Peyer's patch (tissue), 4 donors: Measurements from ENCODE around the gene EIF3L. TPM values are rescaled to one million over a fixed set of nuclear protein-coding genes. Genes with fewer than 3 reads are reported as not detected.

Experiments used
- DNase-seq, 3 donors: peaks; one replicate each; pipeline ENCODE4 v3.0.0-alpha.2; 2017 to 2019
- H3K27ac ChIP-seq, 4 donors: fragments of 200-600 bp; sonication (generic); one replicate each; pipeline ENCODE4 v1.5.1; 2016 to 2019
- H3K27me3 ChIP-seq, 2 donors: fragments of 200-600 bp; sonication (generic); one replicate each; pipeline ENCODE4 v1.5.1; 2019
- H3K36me3 ChIP-seq, 3 donors: fragments of 200-600 bp; sonication (generic); one replicate each; pipeline ENCODE4 v1.5.1; 2016 to 2019
- H3K4me1 ChIP-seq, 4 donors: fragments of 200-600 bp; sonication (generic); one replicate each; pipeline ENCODE4 v1.5.1; 2016 to 2019
- H3K4me3 ChIP-seq, 4 donors: fragments of 200-600 bp; sonication (generic); 1 replicate in 3 of 4; 2 replicates in 1 of 4; pipeline ENCODE4 v1.5.1; 2016 to 2019; ENCODE audit warnings: mild to moderate bottlenecking in 1 of 4
- H3K9me3 ChIP-seq, 4 donors: fragments of 200-600 bp; sonication (generic); one replicate each; pipeline ENCODE4 v1.5.1; 2016 to 2019; ENCODE audit warnings: mild to moderate bottlenecking in 1 of 4
- CTCF ChIP-seq, 6 experiments: fragments of 450-650 bp in 4 of 6; fragments of 200-600 bp in 2 of 6; sonication (generic) in 1 of 6; IDR thresholded peaks; one replicate each; pipeline ENCODE4 v1.5.1; 2017 to 2019; ENCODE audit warnings: antibody characterized with exemption in 6 of 6, mild to moderate bottlenecking in 3 of 6, moderate library complexity in 1 of 6
- POLR2A ChIP-seq, 2 donors: fragments of 450-650 bp; IDR thresholded peaks; one replicate each; pipeline ENCODE4 v1.5.1; 2017; ENCODE audit warnings: antibody characterized with exemption in 2 of 2, mild to moderate bottlenecking in 2 of 2, moderate library complexity in 2 of 2
- small RNA-seq, 2 donors: library from RNA; depleted of rRNA; stranded (forward); fragments of <200 nt; gene quantifications; one replicate each; pipeline ENCODE3, GENCODE V24; 2016
- total RNA-seq, 4 donors: library from RNA; depleted of rRNA; stranded (reverse); fragments of >200 nt; gene quantifications; one replicate each; pipeline ENCODE4 v1.1.0, GENCODE V29; 2016

EIF3L gene
- total RNA-seq, 4 donors from 2014 or later = 123 to 229 (median 185) TPM

GRCh38 chr22:37933711-37934376 lies 84.6 kb downstream of the EIF3L start:
- Histone ChIP-seq H3K27ac (peak overlapping the region in 3 of 4 donors; percentile 8 to 65 (median 56)), H3K4me1 (peaks cover 0 to 16% (median 4%) of the 10 kb centered on the region in 4 donors), H3K4me3 (no peak overlapping the region), H3K36me3 (peaks cover 0 to 56% (median 0%) of the 10 kb centered on the region in 3 donors), H3K9me3 (no peaks in the 10 kb centered on the region), H3K27me3 (no peaks in the 10 kb centered on the region)
- peak; percentile 84 to 94 (median 94) for DNase-seq
- TF ChIP-seq CTCF (IDR thresholded peaks at IDR 0.05) = peak; percentile 81 to 99 (median 94)
- TF ChIP-seq POLR2A (IDR thresholded peaks at IDR 0.05) = no peak

Small RNA genes within 50 kb of the gene (small RNA-seq; reads per million reads assigned to genes)
- gene MIR659 = 0 to 0.13 reads per million in 2 donors

Other genes with a start within 250 kb of the EIF3L start
- 100 to 1,000 TPM in 3 of 4 donors, 10 to 100 TPM in 1; 67.1 to 189 (median 117) TPM for gene GGA1, start 240.6 kb upstream of the EIF3L start, total RNA-seq
- 100 to 1,000 TPM in 1 of 4 donors, 10 to 100 TPM in 3; 55.0 to 135 (median 71.8) TPM for gene SH3BP1, start 209.8 kb upstream of the EIF3L start, total RNA-seq
- gene PDXP, start 190.7 kb upstream of the EIF3L start, total RNA-seq = 100 to 1,000 TPM in 3 of 4 donors, 10 to 100 TPM in 1; 19.0 to 146 (median 111) TPM
- gene LGALS1, start 173.8 kb upstream of the EIF3L start, total RNA-seq = 100 to 1,000 TPM in 1 of 4 donors, 10 to 100 TPM in 3; 44.8 to 352 (median 73.5) TPM
- 100 to 1,000 TPM in 1 of 4 donors, 10 to 100 TPM in 3; 37.5 to 144 (median 57.1) TPM for gene NOL12, start 163.1 kb upstream of the EIF3L start, total RNA-seq
- gene TRIOBP, start 152.4 kb upstream of the EIF3L start, total RNA-seq = 10 to 100 TPM; 54.6 to 89.1 (median 83.6) TPM
- gene GCAT, start 41.5 kb upstream of the EIF3L start, total RNA-seq = 1 to 10 TPM; 3.8 to 9.3 (median 8.9) TPM
- not detected for gene GALR3, start 26.0 kb upstream of the EIF3L start, total RNA-seq
- 10 to 100 TPM; 24.9 to 43.3 (median 33.8) TPM for gene ANKRD54, start 5.1 kb upstream of the EIF3L start, total RNA-seq
- 10 to 100 TPM; 24.5 to 49.0 (median 31.8) TPM for gene MICALL1, start 56.9 kb downstream of the EIF3L start, total RNA-seq
- under 1 TPM in 1 of 4 donors, not detected in 3; 0.85 TPM for gene C22orf23, start 104.2 kb downstream of the EIF3L start, total RNA-seq
- 10 to 100 TPM; 51.1 to 97.4 (median 55.2) TPM for gene POLR2F, start 104.3 kb downstream of the EIF3L start, total RNA-seq
- 1 to 10 TPM in 1 of 4 donors, under 1 TPM in 2, not detected in 1; 0.35 to 1.1 (median 0.66) TPM for gene SOX10, start 135.1 kb downstream of the EIF3L start, total RNA-seq
- gene PICK1, start 208.0 kb downstream of the EIF3L start, total RNA-seq = 10 to 100 TPM; 40.8 to 51.7 (median 46.4) TPM
- gene SLC16A8, start 234.8 kb downstream of the EIF3L start, total RNA-seq = not detected